Measurements from ENCODE around the gene SAMD13.

DNA sequence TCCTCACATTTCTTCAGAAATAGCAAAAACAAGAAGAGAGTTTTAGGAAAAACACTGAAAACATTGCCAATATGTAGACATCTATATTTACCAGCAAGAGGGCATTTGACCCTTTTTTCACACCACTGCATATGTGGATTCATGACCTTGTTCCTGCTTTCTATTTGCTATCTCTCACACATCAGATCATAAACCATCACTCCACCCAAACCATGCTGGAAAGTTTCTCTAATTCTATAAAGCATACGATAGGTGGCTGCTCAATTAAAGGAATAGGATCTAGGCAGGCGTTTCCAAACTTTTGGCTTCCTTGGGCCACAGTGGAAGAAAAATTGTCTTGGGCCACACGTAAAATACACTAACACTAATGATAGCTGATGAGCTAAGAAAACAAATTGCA is 35.6 kb upstream of the SAMD13 start:
- TF ChIP-seq EZH2 (IDR thresholded peaks at IDR 0.05) (no peak), POLR2AphosphoS5 (IDR thresholded peaks at IDR 0.05; ENCODE audit: borderline replicate concordance, low read depth, low read length) (no peak), FOXP2 (optimal IDR thresholded peaks at IDR 0.05; ENCODE audit: control extremely low read depth, extremely low read length, insufficient read depth) (no peak)

Data from SK-N-MC (cell line).